Glutamatergic neuron (in vitro differentiated cells): ENCODE measurements around the gene B3GNT2. TPM values are rescaled to one million over a fixed set of nuclear protein-coding genes. Genes with fewer than 3 reads are reported as not detected.

Experiments used
- DNase-seq: peaks from one replicate; pipeline ENCODE4 v3.0.0; 2022
- H3K27ac Mint-ChIP-seq: one replicate; pipeline ENCODE4 v1.8.0; 2020; ENCODE audit warnings: mild to moderate bottlenecking, mixed read lengths, inconsistent platforms; ENCODE audit not compliant: unreplicated experiment
- H3K27me3 Mint-ChIP-seq: one replicate; pipeline ENCODE4 v1.8.0; 2020; ENCODE audit warnings: mild to moderate bottlenecking, moderate library complexity, mixed read lengths, inconsistent platforms; ENCODE audit not compliant: unreplicated experiment
- H3K36me3 Mint-ChIP-seq: one replicate; pipeline ENCODE4 v1.8.0; 2020; ENCODE audit warnings: mild to moderate bottlenecking, mixed read lengths, inconsistent platforms; ENCODE audit not compliant: unreplicated experiment
- H3K4me1 Mint-ChIP-seq: one replicate; pipeline ENCODE4 v1.8.0; 2020; ENCODE audit warnings: mild to moderate bottlenecking, low read depth, mixed read lengths, inconsistent platforms; ENCODE audit not compliant: unreplicated experiment
- H3K4me3 Mint-ChIP-seq: one replicate; pipeline ENCODE4 v1.8.0; 2020; ENCODE audit warnings: mild to moderate bottlenecking, mixed read lengths, inconsistent platforms; ENCODE audit not compliant: unreplicated experiment
- H3K9me3 Mint-ChIP-seq: one replicate; pipeline ENCODE4 v1.8.0; 2020; ENCODE audit warnings: mild to moderate bottlenecking, moderate library complexity, mixed read lengths, inconsistent platforms; ENCODE audit not compliant: unreplicated experiment
- total RNA-seq: library from RNA; stranded (reverse); fragmentation: NEBNext Ultra II Directional; extraction: Animal tissue kit (Norgen Biotek cat#: 25700); gene quantifications from one replicate; pipeline ENCODE4 v1.2.1, GENCODE V29; 2021; ENCODE audit not compliant: unreplicated experiment
- TF ChIP-seq, protein P1 (sequence below): fragments of 200-600 bp; sonication (generic); IDR thresholded peaks from one replicate; pipeline ENCODE4 v1.5.0; 2021; ENCODE audit not compliant: partially characterized antibody, unreplicated experiment

B3GNT2 gene
- total RNA-seq, 1 donor from 2014 or later: 5.7 TPM

DNA sequence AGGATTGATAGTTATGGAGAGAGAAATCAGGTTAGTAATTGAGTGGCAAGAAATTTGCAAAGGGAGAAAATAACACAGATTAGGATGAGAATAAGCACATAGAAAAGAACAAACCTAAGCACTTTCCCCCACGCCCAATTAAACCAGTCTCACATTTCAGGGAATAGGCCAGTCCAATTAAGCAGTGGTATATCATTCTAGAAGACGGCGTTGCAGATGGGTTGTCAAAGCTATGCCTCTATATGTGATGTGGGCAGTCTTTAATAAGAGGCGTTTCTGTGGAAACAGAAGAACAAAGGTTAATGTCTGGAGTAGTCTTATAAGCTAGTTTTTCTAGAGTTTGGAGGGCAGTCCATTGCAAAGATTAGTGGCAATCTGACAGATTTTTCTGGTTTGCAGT lies 61.6 kb downstream of the B3GNT2 start:
- Mint-ChIP-seq H3K9me3 (no peaks in the 10 kb centered on the region), H3K36me3 (peaks cover under 1% of the 10 kb centered on the region), H3K27ac (no peak overlapping the region), H3K27me3 (no peaks in the 10 kb centered on the region), H3K4me1 (no peaks in the 10 kb centered on the region), H3K4me3 (no peak overlapping the region)
- TF ChIP-seq, protein P1, sequence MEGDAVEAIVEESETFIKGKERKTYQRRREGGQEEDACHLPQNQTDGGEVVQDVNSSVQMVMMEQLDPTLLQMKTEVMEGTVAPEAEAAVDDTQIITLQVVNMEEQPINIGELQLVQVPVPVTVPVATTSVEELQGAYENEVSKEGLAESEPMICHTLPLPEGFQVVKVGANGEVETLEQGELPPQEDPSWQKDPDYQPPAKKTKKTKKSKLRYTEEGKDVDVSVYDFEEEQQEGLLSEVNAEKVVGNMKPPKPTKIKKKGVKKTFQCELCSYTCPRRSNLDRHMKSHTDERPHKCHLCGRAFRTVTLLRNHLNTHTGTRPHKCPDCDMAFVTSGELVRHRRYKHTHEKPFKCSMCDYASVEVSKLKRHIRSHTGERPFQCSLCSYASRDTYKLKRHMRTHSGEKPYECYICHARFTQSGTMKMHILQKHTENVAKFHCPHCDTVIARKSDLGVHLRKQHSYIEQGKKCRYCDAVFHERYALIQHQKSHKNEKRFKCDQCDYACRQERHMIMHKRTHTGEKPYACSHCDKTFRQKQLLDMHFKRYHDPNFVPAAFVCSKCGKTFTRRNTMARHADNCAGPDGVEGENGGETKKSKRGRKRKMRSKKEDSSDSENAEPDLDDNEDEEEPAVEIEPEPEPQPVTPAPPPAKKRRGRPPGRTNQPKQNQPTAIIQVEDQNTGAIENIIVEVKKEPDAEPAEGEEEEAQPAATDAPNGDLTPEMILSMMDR: no peak
- DNase-seq: no peak

DNA sequence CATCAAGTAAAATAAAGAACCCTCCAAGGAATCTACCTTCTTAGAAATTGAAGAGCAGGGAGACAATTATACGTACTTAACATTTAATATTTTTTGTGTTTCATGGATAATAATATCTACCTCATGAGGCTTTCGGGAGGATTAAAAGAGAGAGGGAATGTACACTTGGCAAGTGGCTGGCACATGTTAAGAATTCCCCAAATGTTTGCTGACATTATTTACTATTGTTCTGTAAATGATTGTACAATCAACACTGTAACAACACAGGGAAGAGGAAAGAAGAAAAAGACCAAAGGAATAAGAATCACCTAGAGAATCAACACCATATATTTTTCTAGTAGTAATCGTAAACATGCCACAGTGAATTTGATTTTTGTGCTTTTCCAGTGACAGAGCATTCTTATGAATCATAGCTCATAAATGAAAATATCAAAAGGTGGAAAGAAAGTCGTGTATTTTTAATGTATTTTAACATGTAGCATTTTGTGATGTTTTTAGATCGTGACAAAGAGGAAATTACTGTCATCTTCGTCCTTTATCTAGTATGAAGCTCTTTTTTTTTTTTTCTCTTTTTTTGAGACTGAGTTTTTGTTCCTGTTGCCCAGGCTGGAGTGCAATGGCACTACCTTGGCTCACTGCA lies 67.3 kb downstream of the B3GNT2 start:
- DNase-seq: no peak
- Mint-ChIP-seq H3K36me3 (no peaks in the 10 kb centered on the region), H3K27me3 (no peaks in the 10 kb centered on the region), H3K27ac (no peak overlapping the region), H3K4me3 (no peak overlapping the region), H3K9me3 (peaks cover 2% of the 10 kb centered on the region), H3K4me1 (no peaks in the 10 kb centered on the region)
- TF ChIP-seq, protein P1: no peak

DNA sequence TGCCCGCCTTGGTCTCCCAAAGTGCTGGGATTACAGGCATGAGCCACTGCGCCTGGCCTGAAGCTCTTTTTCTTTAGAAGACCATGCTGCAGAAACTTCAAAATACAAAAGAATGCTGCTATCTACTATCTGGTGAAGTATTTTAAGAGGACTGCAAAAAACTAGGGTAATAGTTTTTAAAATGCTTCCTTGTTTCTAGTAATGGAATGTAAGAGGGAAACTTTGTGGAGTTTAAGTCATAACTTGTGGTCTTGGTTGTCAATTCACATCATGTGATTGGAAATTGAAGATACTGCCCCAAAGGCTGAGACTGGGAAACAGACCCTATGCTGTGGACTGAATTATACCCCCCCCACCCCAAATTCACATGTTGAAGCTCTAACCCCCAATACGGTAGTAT lies 68.3 kb downstream of the B3GNT2 start:
- Mint-ChIP-seq H3K9me3 (peaks cover 2% of the 10 kb centered on the region), H3K36me3 (no peaks in the 10 kb centered on the region), H3K4me1 (no peaks in the 10 kb centered on the region), H3K27ac (no peak overlapping the region), H3K4me3 (no peak overlapping the region), H3K27me3 (no peaks in the 10 kb centered on the region)
- TF ChIP-seq, protein P1: no peak
- DNase-seq: no peak

DNA sequence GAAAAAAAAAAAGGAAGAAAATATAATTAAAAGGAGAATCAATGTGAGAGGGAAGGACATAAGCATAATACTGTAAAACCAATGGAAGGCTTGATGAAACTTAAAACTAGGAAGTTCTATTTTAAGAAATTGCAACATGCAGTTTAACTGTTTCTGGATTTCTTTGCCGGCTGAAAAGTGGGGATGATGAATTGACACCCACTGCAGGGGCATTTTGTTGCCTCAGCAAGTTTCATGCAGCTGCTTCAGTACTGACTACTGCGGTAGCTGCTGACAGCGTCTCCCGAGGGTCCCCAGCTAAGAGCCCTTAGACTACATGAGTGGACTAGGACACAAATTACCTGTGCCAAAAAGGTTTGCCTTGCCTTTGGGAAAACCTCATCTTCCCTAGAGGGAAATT lies 69.2 kb downstream of the B3GNT2 start:
- Mint-ChIP-seq H3K4me3 (no peak overlapping the region), H3K9me3 (peaks cover 2% of the 10 kb centered on the region), H3K4me1 (no peaks in the 10 kb centered on the region), H3K27ac (no peak overlapping the region), H3K27me3 (no peaks in the 10 kb centered on the region), H3K36me3 (no peaks in the 10 kb centered on the region)
- no peak for DNase-seq
- TF ChIP-seq, protein P1: no peak

DNA sequence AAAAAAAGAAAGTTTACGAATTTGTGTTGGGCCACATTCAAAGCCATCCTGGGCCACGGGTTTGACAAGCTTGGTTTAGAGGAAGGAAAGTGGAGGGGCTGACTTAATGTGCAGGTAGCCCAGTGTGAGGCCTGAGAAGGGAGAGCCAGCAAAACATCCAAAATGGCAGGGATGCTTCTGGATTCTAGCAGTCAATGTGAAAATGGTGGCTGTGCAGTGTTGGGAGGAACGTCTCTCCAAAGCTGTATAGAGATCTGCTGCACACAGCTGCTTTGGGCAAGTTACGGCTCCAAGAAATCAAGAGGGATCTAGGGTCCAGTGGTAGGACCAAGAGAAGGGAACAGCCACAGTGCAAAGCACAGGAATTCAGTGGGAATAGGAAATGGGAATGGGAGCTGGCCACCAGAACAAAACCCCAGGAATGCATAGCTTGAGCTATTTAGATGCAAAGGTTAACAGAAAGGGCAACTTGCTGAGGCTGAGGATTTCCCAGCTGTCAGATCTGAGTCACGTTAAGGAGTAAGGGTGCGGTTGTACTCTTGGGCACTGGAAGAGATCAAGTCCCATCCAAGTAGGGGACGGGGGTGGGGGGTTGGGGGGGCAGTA lies 70.6 kb downstream of the B3GNT2 start:
- DNase-seq: no peak
- TF ChIP-seq, protein P1: no peak
- no peak overlapping the region for H3K4me3 Mint-ChIP-seq
- H3K36me3 Mint-ChIP-seq: no peaks in the 10 kb centered on the region
- no peak overlapping the region for H3K27ac Mint-ChIP-seq
- H3K9me3 Mint-ChIP-seq: peaks cover 2% of the 10 kb centered on the region
- no peaks in the 10 kb centered on the region for H3K27me3 Mint-ChIP-seq
- no peaks in the 10 kb centered on the region for H3K4me1 Mint-ChIP-seq
